Endothelial cell (in vitro differentiated cells): Measurements from ENCODE around the gene PUM1. TPM values are rescaled to one million over a fixed set of nuclear protein-coding genes. Genes with fewer than 3 reads are reported as not detected.
"Not testable (repeated sequence)": the region's sequence is repeated elsewhere in the genome, so short reads cannot be mapped to it uniquely, and the experiment has no call there.

Experiments used
- DNase-seq: peaks from one replicate; pipeline ENCODE4 v3.0.0; 2021; ENCODE audit warnings: low spot score
- H3K27ac Mint-ChIP-seq: one replicate; pipeline ENCODE4 v1.8.0; 2021; ENCODE audit warnings: mixed read lengths, inconsistent platforms; ENCODE audit not compliant: unreplicated experiment
- H3K27me3 Mint-ChIP-seq: one replicate; pipeline ENCODE4 v1.8.0; 2021; ENCODE audit warnings: mild to moderate bottlenecking, moderate library complexity, mixed read lengths, inconsistent platforms; ENCODE audit not compliant: unreplicated experiment
- H3K36me3 Mint-ChIP-seq: one replicate; pipeline ENCODE4 v1.8.0; 2021; ENCODE audit warnings: mild to moderate bottlenecking, low read depth, mixed read lengths, inconsistent platforms; ENCODE audit not compliant: unreplicated experiment
- H3K4me1 Mint-ChIP-seq: one replicate; pipeline ENCODE4 v1.8.0; 2021; ENCODE audit warnings: mild to moderate bottlenecking, mixed read lengths, inconsistent platforms; ENCODE audit not compliant: unreplicated experiment
- H3K4me3 Mint-ChIP-seq: one replicate; pipeline ENCODE4 v1.8.0; 2021; ENCODE audit warnings: mild to moderate bottlenecking, mixed read lengths, inconsistent platforms; ENCODE audit not compliant: unreplicated experiment
- H3K9me3 Mint-ChIP-seq: one replicate; pipeline ENCODE4 v1.8.0; 2021; ENCODE audit warnings: mixed read lengths, inconsistent platforms; ENCODE audit not compliant: unreplicated experiment
- CTCF ChIP-seq: fragments of 200-600 bp; sonication (generic); IDR thresholded peaks from one replicate; pipeline ENCODE4 v1.5.0; 2021; ENCODE audit warnings: antibody characterized with exemption; ENCODE audit not compliant: unreplicated experiment
- total RNA-seq: library from RNA; stranded (reverse); fragmentation: NEBNext Ultra II Directional; extraction: Animal tissue kit (Norgen Biotek cat#: 25700); gene quantifications from one replicate; pipeline ENCODE4 v1.2.1, GENCODE V29; 2021; ENCODE audit not compliant: unreplicated experiment

PUM1 gene
- total RNA-seq, 1 donor from 2014 or later = 135 TPM

- no peak for TF ChIP-seq CTCF
- Mint-ChIP-seq H3K4me1 (peaks cover 7% of the 10 kb centered on the region), H3K27me3 (peaks cover 2% of the 10 kb centered on the region), H3K36me3 (peaks cover 25% of the 10 kb centered on the region), H3K9me3 (no peaks in the 10 kb centered on the region), H3K4me3 (no peak overlapping the region), H3K27ac (no peak overlapping the region)
- no peak for DNase-seq
Observed at GRCh38 chr1:31055953-31056352, 9.6 kb downstream of the PUM1 start.

- TF ChIP-seq CTCF = no peak
- H3K27ac Mint-ChIP-seq = peak overlapping the region; percentile 34
- H3K9me3 Mint-ChIP-seq = no peaks in the 10 kb centered on the region
Observed at GRCh38 chr1:31055501-31055900, 10.0 kb downstream of the PUM1 start.

GRCh38 chr1:31054958-31055481 lies 10.5 kb downstream of the PUM1 start:
- Mint-ChIP-seq H3K27ac (peak overlapping the region; percentile 34), H3K4me3 (no peak overlapping the region), H3K9me3 (no peaks in the 10 kb centered on the region), H3K27me3 (peaks cover 2% of the 10 kb centered on the region), H3K4me1 (peaks cover 7% of the 10 kb centered on the region), H3K36me3 (peaks cover 25% of the 10 kb centered on the region)
- no peak for DNase-seq
- no peak for TF ChIP-seq CTCF

More at GRCh38 chr1:31055501-31055900, 10.0 kb downstream of the PUM1 start:
- H3K36me3 Mint-ChIP-seq = peaks cover 25% of the 10 kb centered on the region
- DNase-seq = no peak
- peaks cover 2% of the 10 kb centered on the region for H3K27me3 Mint-ChIP-seq
- no peak overlapping the region for H3K4me3 Mint-ChIP-seq
- H3K4me1 Mint-ChIP-seq = peaks cover 7% of the 10 kb centered on the region

- H3K27ac Mint-ChIP-seq = no peak overlapping the region
- DNase-seq = no peak
Observed at GRCh38 chr1:31054349-31054748, 11.2 kb downstream of the PUM1 start.

GRCh38 chr1:31052613-31053012 lies 12.9 kb downstream of the PUM1 start:
- peaks cover 11% of the 10 kb centered on the region for H3K36me3 Mint-ChIP-seq
- not testable (repeated sequence) for H3K27me3 Mint-ChIP-seq, H3K27ac Mint-ChIP-seq, H3K9me3 Mint-ChIP-seq, H3K4me1 Mint-ChIP-seq, DNase-seq, H3K4me3 Mint-ChIP-seq

More at GRCh38 chr1:31054349-31054748, 11.2 kb downstream of the PUM1 start:
- no peak for TF ChIP-seq CTCF
- no peaks in the 10 kb centered on the region for H3K9me3 Mint-ChIP-seq
- H3K4me1 Mint-ChIP-seq = peaks cover 7% of the 10 kb centered on the region
- H3K36me3 Mint-ChIP-seq = peaks cover 25% of the 10 kb centered on the region
- no peak overlapping the region for H3K4me3 Mint-ChIP-seq
- peaks cover 2% of the 10 kb centered on the region for H3K27me3 Mint-ChIP-seq
